ENCODE measurements around the gene ZFYVE28. TPM values are rescaled to one million over a fixed set of nuclear protein-coding genes. Genes with fewer than 3 reads are reported as not detected.

The ZFYVE28 gene
- total RNA-seq, 1 donor from 2014 or later, result 3.3 TPM

- Mint-ChIP-seq H3K27me3 (peaks cover 15% of the 10 kb centered on the region), H3K4me1 (ENCODE audit: low read depth) (peaks cover 24% of the 10 kb centered on the region), H3K9me3 (ENCODE audit: low read depth) (no peaks in the 10 kb centered on the region), H3K36me3 (ENCODE audit: insufficient read depth) (no peaks in the 10 kb centered on the region), H3K27ac (no peak overlapping the region), H3K4me3 (ENCODE audit: low read depth) (no peak overlapping the region)
- no peak for DNase-seq (ENCODE audit: low spot score, unreplicated experiment)
- no peak for TF ChIP-seq CTCF (IDR thresholded peaks at IDR 0.05; ENCODE audit: unreplicated experiment)
Observed at GRCh38 chr4:2397596-2398379, 20.7 kb downstream of the ZFYVE28 start.

- Mint-ChIP-seq H3K36me3 (ENCODE audit: insufficient read depth) (no peaks in the 10 kb centered on the region), H3K27me3 (peaks cover 15% of the 10 kb centered on the region), H3K4me1 (ENCODE audit: low read depth) (peaks cover 16% of the 10 kb centered on the region), H3K4me3 (ENCODE audit: low read depth) (no peak overlapping the region), H3K9me3 (ENCODE audit: low read depth) (no peaks in the 10 kb centered on the region), H3K27ac (no peak overlapping the region)
- no peak for DNase-seq (ENCODE audit: low spot score, unreplicated experiment)
- no peak for TF ChIP-seq CTCF (IDR thresholded peaks at IDR 0.05; ENCODE audit: unreplicated experiment)
Observed at GRCh38 chr4:2396781-2397368, 21.6 kb downstream of the ZFYVE28 start.

GRCh38 chr4:2395584-2395983 lies 22.9 kb downstream of the ZFYVE28 start:
- Mint-ChIP-seq H3K27me3 (peaks cover 22% of the 10 kb centered on the region), H3K27ac (no peak overlapping the region), H3K36me3 (ENCODE audit: insufficient read depth) (no peaks in the 10 kb centered on the region), H3K4me1 (ENCODE audit: low read depth) (peaks cover 15% of the 10 kb centered on the region), H3K9me3 (ENCODE audit: low read depth) (no peaks in the 10 kb centered on the region), H3K4me3 (ENCODE audit: low read depth) (no peak overlapping the region)
- DNase-seq (ENCODE audit: low spot score, unreplicated experiment), result no peak
- no peak for TF ChIP-seq CTCF (IDR thresholded peaks at IDR 0.05; ENCODE audit: unreplicated experiment)

- no peak for DNase-seq (ENCODE audit: low spot score, unreplicated experiment)
- TF ChIP-seq CTCF (IDR thresholded peaks at IDR 0.05; ENCODE audit: unreplicated experiment), result no peak
- no peaks in the 10 kb centered on the region for H3K36me3 Mint-ChIP-seq (ENCODE audit: insufficient read depth)
- no peak overlapping the region for H3K27ac Mint-ChIP-seq
- peaks cover 27% of the 10 kb centered on the region for H3K27me3 Mint-ChIP-seq
- H3K9me3 Mint-ChIP-seq (ENCODE audit: low read depth), result no peaks in the 10 kb centered on the region
- H3K4me3 Mint-ChIP-seq (ENCODE audit: low read depth), result no peak overlapping the region
- H3K4me1 Mint-ChIP-seq (ENCODE audit: low read depth), result peaks cover 15% of the 10 kb centered on the region
Observed at GRCh38 chr4:2395038-2395437, 23.4 kb downstream of the ZFYVE28 start.

- H3K27ac Mint-ChIP-seq, result no peak overlapping the region
- no peaks in the 10 kb centered on the region for H3K9me3 Mint-ChIP-seq (ENCODE audit: low read depth)
- no peak overlapping the region for H3K4me3 Mint-ChIP-seq (ENCODE audit: low read depth)
- no peak for TF ChIP-seq CTCF (IDR thresholded peaks at IDR 0.05; ENCODE audit: unreplicated experiment)
- peaks cover 31% of the 10 kb centered on the region for H3K27me3 Mint-ChIP-seq
- H3K36me3 Mint-ChIP-seq (ENCODE audit: insufficient read depth), result no peaks in the 10 kb centered on the region
- peaks cover 15% of the 10 kb centered on the region for H3K4me1 Mint-ChIP-seq (ENCODE audit: low read depth)
- DNase-seq (ENCODE audit: low spot score, unreplicated experiment), result no peak
Observed at GRCh38 chr4:2394528-2394927, 23.9 kb downstream of the ZFYVE28 start.
